HCT116 (cell line): ENCODE measurements around the gene MAP3K6.

Source experiments
- EZH2 ChIP-seq: fragments of 200-600 bp; sonication (generic); IDR thresholded peaks from 2 replicates; pipeline ENCODE4 v1.6.1; 2017; ENCODE audit warnings: antibody characterized with exemption, mixed run types
- POLR2A ChIP-seq: IDR thresholded peaks from 2 replicates; pipeline ENCODE4 v1.7.0; 2011; ENCODE audit warnings: borderline replicate concordance; ENCODE audit not compliant: insufficient read depth, insufficient read length; ENCODE audit errors: extremely low read depth
- POLR2AphosphoS5 ChIP-seq: IDR thresholded peaks from 2 replicates; pipeline ENCODE4 v1.6.1; 2011; ENCODE audit warnings: mild to moderate bottlenecking, low read depth, low read length, moderate library complexity
- YY1 ChIP-seq: IDR thresholded peaks from 2 replicates; pipeline ENCODE4 v1.6.1; 2011; ENCODE audit warnings: low read length, low read depth, moderate library complexity, mild to moderate bottlenecking; ENCODE audit not compliant: insufficient replicate concordance; ENCODE audit errors: extremely low read depth
- TF ChIP-seq, protein P1 (sequence below), 3 experiments: fragments of 200-600 bp in 1 of 3; sonication (generic) in 1 of 3; IDR thresholded peaks in 2 of 3; conservative IDR thresholded peaks in 1 of 3; 2 replicates each; pipeline ENCODE4 v1.5.1; 2012 to 2017; ENCODE audit warnings: low read depth in 2 of 3, low read length in 2 of 3, antibody characterized with exemption in 1 of 3, borderline replicate concordance in 1 of 3, control low read depth in 1 of 3, mild to moderate bottlenecking in 1 of 3, mixed read lengths in 1 of 3, mixed run types in 1 of 3, moderate library complexity in 1 of 3; ENCODE audit not compliant: insufficient read depth in 1 of 3
- TF ChIP-seq, protein P2 (sequence below): IDR thresholded peaks from 2 replicates; pipeline ENCODE4 v1.6.1; 2011; ENCODE audit warnings: mild to moderate bottlenecking, low read length, moderate library complexity; ENCODE audit not compliant: insufficient replicate concordance; ENCODE audit errors: extremely low read depth
- TF ChIP-seq, protein P3 (sequence below): IDR thresholded peaks from 2 replicates; pipeline ENCODE4 v1.6.1; 2012; ENCODE audit warnings: low read depth

DNA sequence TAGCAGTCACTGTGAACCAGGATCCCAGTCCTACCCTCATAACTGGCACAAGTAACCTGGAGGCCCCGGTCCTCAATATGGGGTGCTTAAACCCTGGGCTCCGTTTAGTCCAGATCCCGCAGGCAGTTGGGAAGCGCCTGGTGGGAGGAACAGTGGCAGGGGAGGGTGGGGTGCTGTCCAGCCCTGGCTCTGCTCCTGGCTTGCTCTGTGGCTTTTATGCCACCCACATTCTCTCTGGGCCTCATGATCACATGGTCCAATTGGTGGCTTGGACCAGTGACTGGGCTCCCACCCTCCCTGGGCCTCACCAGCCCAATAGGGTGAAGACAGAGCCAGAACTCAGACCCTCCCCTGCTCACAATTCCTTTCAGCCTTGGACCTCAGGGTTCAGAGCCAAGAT is 13.5 kb upstream of the MAP3K6 start:
- TF ChIP-seq POLR2AphosphoS5 (no peak), YY1 (no peak), EZH2 (no peak), POLR2A (no peak)
- TF ChIP-seq, protein P1, sequence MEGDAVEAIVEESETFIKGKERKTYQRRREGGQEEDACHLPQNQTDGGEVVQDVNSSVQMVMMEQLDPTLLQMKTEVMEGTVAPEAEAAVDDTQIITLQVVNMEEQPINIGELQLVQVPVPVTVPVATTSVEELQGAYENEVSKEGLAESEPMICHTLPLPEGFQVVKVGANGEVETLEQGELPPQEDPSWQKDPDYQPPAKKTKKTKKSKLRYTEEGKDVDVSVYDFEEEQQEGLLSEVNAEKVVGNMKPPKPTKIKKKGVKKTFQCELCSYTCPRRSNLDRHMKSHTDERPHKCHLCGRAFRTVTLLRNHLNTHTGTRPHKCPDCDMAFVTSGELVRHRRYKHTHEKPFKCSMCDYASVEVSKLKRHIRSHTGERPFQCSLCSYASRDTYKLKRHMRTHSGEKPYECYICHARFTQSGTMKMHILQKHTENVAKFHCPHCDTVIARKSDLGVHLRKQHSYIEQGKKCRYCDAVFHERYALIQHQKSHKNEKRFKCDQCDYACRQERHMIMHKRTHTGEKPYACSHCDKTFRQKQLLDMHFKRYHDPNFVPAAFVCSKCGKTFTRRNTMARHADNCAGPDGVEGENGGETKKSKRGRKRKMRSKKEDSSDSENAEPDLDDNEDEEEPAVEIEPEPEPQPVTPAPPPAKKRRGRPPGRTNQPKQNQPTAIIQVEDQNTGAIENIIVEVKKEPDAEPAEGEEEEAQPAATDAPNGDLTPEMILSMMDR (IDR thresholded peaks at IDR 0.05 in 2 of 3, conservative IDR thresholded peaks at IDR 0.05 in 1 of 3; ENCODE audit: borderline replicate concordance in 1 of 3, insufficient read depth in 1 of 3, low read depth in 2 of 3, low read length in 2 of 3): no peak
- TF ChIP-seq, protein P2, sequence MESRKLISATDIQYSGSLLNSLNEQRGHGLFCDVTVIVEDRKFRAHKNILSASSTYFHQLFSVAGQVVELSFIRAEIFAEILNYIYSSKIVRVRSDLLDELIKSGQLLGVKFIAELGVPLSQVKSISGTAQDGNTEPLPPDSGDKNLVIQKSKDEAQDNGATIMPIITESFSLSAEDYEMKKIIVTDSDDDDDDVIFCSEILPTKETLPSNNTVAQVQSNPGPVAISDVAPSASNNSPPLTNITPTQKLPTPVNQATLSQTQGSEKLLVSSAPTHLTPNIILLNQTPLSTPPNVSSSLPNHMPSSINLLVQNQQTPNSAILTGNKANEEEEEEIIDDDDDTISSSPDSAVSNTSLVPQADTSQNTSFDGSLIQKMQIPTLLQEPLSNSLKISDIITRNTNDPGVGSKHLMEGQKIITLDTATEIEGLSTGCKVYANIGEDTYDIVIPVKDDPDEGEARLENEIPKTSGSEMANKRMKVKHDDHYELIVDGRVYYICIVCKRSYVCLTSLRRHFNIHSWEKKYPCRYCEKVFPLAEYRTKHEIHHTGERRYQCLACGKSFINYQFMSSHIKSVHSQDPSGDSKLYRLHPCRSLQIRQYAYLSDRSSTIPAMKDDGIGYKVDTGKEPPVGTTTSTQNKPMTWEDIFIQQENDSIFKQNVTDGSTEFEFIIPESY: no peak
- TF ChIP-seq, protein P3, sequence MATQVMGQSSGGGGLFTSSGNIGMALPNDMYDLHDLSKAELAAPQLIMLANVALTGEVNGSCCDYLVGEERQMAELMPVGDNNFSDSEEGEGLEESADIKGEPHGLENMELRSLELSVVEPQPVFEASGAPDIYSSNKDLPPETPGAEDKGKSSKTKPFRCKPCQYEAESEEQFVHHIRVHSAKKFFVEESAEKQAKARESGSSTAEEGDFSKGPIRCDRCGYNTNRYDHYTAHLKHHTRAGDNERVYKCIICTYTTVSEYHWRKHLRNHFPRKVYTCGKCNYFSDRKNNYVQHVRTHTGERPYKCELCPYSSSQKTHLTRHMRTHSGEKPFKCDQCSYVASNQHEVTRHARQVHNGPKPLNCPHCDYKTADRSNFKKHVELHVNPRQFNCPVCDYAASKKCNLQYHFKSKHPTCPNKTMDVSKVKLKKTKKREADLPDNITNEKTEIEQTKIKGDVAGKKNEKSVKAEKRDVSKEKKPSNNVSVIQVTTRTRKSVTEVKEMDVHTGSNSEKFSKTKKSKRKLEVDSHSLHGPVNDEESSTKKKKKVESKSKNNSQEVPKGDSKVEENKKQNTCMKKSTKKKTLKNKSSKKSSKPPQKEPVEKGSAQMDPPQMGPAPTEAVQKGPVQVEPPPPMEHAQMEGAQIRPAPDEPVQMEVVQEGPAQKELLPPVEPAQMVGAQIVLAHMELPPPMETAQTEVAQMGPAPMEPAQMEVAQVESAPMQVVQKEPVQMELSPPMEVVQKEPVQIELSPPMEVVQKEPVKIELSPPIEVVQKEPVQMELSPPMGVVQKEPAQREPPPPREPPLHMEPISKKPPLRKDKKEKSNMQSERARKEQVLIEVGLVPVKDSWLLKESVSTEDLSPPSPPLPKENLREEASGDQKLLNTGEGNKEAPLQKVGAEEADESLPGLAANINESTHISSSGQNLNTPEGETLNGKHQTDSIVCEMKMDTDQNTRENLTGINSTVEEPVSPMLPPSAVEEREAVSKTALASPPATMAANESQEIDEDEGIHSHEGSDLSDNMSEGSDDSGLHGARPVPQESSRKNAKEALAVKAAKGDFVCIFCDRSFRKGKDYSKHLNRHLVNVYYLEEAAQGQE: no peak
